Retinal pigment epithelial cell (primary cell): Measurements from ENCODE around the gene HLCS.

Experiments
- DNase-seq: peaks from one replicate; pipeline ENCODE4 v3.0.0-alpha.2; 2010; ENCODE audit warnings: low read depth
- H3K4me3 ChIP-seq: 2 replicates; pipeline ENCODE4 v1.5.1; 2011; ENCODE audit warnings: mild to moderate bottlenecking, low read length, control low read depth, moderate library complexity
- CTCF ChIP-seq: conservative IDR thresholded peaks from 2 replicates; pipeline ENCODE4 v1.5.1; 2011; ENCODE audit warnings: low read depth, low read length, control low read depth, inconsistent platforms

The HLCS gene

GRCh38 chr21:36968414-36968813, 1.9 kb upstream of the HLCS start:
- no peak overlapping the region for H3K4me3 ChIP-seq
- no peak for DNase-seq
- TF ChIP-seq CTCF = no peak

- no peak for DNase-seq
- H3K4me3 ChIP-seq = peak overlapping the region; percentile 51
- TF ChIP-seq CTCF = no peak
These were observed 626 bp upstream of the HLCS start for GRCh38 chr21:36966821-36967768.

GRCh38 chr21:36965720-36966065, 776 bp downstream of the HLCS start:
- TF ChIP-seq CTCF = no peak
- DNase-seq = no peak
- H3K4me3 ChIP-seq = peak overlapping the region; percentile 67

- H3K4me3 ChIP-seq = peak overlapping the region; percentile 67
- TF ChIP-seq CTCF = no peak
- DNase-seq = no peak
These were observed 1.4 kb downstream of the HLCS start for GRCh38 chr21:36964827-36965719.

GRCh38 chr21:36964398-36964797, 2.1 kb downstream of the HLCS start:
- H3K4me3 ChIP-seq = no peak overlapping the region
- TF ChIP-seq CTCF = no peak
- no peak for DNase-seq

GRCh38 chr21:36962098-36962780, 4.2 kb downstream of the HLCS start:
- H3K4me3 ChIP-seq = no peak overlapping the region
- no peak for TF ChIP-seq CTCF
- no peak for DNase-seq
